Stimulated activated CD4-positive, alpha-beta T cell treated with anti-CD3 and anti-CD28 coated beads, Interleukin-2, amount 100 ng/mL, for 4 hours (primary cell): ENCODE results near the gene FABP3.

Source experiments
- DNase-seq: peaks from one replicate; pipeline ENCODE4 v3.0.0-alpha.2; 2020; ENCODE audit warnings: low read depth

Gene FABP3

GRCh38 chr1:31371121-31371959 lies 1.5 kb downstream of the FABP3 start:
- DNase-seq: no peak

GRCh38 chr1:31370565-31370964 lies 2.3 kb downstream of the FABP3 start:
- no peak for DNase-seq

DNA sequence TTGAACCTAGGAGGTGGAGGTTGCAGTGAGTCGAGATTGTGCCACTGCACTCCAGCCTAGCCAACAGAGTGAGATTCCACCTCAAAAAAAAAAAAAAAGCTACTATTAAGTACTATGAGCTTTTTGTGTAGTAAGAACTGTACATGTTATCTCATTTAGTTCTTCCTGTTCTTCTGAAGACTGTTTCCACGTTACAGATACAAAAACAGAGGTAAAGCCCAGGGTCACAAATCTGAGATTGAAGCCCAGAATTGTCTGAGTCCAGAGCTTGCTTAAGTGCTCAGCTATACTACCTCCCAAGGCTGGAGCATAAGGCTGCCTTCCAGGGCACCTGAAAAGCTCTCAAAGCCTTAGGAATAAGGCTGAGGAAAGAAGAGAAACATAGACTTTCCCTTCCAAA lies 2.9 kb downstream of the FABP3 start:
- DNase-seq: no peak

GRCh38 chr1:31368611-31369107 lies 4.2 kb downstream of the FABP3 start:
- DNase-seq: no peak

- no peak for DNase-seq
These were observed 6.1 kb downstream of the FABP3 start for GRCh38 chr1:31366796-31367195.

DNA sequence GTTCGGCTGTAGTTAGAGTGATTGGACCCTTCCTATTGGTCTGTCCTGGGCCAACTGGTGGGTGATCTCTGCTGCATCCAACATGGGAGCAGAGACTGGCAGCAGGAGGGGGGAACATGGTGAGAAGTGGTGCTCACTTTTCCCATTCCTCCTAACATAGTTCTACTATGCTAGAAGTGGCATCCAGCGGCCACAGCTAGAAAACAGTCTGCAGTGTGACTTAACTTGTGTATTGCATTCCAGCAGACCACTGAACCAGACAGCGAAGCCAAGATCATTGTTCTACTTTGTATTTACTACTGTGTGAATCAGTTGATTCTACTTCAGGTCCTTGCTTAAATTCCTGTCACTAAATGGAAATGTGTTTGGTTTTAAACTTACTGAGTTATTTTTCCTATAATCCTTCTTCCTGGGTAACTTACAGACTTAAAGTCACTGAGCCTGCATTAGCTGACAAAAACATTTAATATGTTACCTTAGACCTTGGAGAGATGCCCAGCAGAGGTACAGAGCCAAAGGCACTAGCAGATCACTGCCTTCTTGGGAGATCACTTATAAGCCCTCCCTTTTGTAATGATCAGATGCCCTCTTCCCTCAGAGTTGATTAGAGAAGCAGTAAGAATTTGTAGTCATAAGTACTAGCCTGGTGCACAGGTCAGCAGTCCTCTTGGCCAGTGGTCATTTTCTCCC lies 8.2 kb downstream of the FABP3 start:
- DNase-seq: no peak

GRCh38 chr1:31362032-31362431 lies 10.8 kb downstream of the FABP3 start:
- DNase-seq: no peak

DNA sequence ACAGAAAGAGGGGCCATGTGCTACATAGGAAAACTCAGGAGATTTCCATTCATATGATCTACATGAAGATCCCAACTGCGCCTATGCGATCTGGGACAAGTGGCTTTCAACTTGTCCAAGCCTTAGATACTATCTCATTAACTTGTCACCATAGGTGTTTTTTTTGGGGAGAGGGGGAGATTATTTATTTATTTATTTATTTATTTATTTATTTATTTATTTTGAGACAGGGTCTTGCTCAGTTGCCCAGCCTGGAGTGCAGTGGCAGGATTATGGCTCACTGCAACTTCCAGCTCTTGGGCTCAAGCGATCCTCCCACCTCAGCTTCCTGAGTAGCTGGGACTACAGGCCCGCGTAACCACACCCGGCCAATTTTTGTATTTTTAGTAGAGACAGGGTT lies 11.3 kb downstream of the FABP3 start:
- no peak for DNase-seq

GRCh38 chr1:31356427-31356826 lies 16.4 kb downstream of the FABP3 start:
- DNase-seq: no peak

- no peak for DNase-seq
These were observed 18.6 kb downstream of the FABP3 start for GRCh38 chr1:31354283-31354682.

- no peak for DNase-seq
These were observed 24.4 kb downstream of the FABP3 start for GRCh38 chr1:31348449-31348848.

- no peak for DNase-seq
These were observed 26.1 kb downstream of the FABP3 start for GRCh38 chr1:31346785-31347184.

DNA sequence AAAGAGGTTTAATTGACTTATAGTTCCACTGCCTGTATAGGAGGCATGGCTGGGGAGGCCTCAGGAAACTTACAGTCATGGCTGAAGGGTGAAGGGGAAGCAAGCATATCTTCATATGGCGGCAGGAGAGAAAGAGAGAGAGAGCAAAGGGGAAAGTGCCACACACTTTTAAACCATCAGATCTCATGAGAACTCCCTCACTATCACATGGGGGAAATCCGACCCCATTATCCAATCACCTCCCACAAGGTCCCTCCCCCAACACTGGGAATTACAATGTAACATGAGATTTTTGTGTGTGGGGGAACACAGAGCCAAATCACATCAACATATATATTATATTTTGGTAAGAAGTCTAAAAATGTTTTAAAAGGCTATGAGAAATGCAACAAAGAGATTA lies 27.2 kb downstream of the FABP3 start:
- DNase-seq: no peak

GRCh38 chr1:31344503-31344902 lies 28.4 kb downstream of the FABP3 start:
- DNase-seq: no peak

DNA sequence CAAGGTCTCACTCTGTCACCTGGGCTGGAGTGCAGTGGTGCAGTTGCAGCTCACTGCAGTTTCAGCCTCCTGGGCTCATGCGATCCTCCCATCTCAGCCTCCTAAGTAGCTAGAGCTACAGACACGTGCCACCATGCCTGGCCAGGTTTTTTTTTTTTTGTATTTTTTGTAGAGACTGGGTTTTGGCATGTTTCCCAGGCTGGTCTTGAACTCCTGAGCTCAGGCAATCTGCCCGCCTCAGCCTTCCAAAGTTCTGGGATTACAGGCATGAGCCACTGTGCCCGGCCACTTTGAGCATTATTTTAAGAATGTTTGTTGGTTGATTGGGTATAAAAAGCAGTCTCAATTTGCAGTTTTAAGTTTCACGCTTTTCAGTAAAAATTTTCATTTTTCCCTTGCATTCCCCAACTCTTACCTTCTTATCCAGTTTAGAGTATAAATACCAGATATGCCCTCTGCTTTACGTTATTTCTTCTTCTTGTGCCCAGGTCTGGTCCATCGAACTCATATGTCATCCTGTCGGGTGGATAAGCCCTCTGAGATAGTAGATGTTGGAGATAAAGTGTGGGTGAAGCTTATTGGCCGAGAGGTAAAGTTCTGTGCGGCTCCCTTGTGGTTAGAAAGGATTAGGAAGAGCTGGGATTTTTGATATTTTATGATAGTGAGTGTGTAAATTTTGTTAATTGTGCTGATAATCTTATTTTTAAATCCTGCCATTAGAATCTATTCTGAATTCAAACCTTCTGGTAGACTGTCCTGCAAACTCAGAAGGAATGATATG lies 36.0 kb downstream of the FABP3 start:
- no peak for DNase-seq

DNA sequence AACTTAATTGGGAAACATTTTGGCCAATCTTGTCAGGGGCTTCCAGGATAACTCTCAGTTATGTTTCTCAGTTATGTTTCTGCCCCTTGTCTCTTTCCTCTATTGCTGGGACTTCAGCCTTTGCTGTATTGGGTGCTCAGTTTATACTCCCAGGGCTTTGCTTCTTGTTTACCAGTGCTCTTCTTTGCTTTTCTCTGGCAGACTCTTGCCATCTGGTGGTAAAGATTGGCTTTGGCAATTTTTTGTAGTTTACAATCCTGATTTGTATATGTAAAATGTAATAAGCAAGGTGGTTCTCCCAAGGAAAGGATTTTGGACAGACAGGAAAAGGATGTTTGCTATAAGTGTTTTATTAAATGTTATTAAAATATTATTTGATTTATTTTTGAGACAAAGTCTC lies 37.9 kb downstream of the FABP3 start:
- DNase-seq: no peak

DNA sequence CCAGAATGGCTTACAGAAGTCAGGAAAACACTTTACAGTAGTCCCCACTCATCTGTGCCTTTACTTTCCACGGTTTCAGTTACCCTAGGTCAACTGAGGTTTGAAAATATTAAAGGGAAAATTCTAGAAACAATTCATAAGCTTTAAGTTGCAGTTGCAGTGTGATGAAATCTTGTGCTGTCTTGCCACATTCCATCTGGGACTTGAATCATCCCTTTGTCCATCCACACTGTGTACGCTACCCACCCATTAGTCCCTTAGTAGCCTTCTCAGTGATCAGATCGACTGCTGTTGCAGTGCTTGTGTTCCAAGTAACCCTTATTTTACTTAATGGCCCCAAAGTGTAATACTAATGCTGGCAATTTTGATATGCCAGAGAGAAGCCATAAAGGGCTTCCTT lies 45.5 kb downstream of the FABP3 start:
- DNase-seq: no peak

DNA sequence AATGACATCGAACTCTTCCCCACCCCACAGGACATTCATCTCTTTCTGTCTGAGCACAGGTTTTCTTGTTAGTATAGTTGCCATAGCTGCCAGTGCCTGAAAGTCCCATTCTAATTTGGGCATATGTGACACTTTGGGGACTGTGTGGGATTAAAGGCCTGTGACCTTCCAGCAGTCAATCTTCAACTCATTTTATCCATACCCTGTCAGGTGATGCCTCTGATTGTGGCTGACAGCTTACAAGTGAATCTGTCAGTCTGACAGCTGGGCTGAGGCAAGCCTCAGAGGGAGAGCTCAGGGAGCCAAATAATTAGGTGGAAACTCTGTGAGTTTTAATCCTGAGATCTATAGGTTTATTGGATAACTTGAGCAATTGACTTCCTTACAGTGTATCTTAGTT lies 46.4 kb downstream of the FABP3 start:
- DNase-seq: no peak

DNA sequence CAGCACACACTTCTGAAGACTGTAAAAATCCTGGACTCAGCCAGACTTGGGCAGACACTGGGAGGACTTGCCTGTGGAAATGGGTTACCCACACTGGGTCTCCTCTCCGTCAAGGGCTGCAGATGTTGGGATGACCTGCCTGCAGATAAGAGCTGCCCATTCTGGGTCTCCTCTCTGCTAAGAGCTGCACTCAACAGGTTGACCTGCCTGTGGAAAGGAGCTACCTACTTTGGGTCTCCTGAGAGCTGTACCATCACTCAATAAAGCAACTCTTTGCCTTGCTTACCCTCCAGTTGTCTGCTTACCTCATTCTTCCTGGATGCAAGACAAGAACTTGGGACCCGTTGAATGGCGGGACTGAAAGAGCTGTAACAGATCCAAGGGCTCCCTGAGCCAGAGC lies 47.9 kb downstream of the FABP3 start:
- no peak for DNase-seq

DNA sequence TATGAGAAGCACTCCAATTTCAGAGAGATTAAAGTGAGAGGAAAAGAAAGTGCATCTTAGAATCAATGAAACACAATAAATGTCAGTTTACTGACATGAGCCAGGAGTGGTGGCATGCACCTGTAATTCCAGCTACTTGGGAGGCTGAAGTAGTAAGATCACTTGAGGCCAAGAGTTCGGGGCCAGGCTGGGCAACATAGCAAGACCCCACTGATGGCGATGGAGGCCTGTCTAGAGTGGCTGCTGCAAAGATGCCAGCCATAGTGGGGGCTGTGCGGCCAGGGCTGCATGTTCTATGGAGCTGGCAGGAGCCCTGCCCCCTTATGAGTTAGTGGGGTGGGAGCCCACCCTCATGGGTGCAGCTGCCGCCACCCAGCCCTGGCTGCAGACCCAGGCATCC lies 48.8 kb downstream of the FABP3 start:
- no peak for DNase-seq

DNA sequence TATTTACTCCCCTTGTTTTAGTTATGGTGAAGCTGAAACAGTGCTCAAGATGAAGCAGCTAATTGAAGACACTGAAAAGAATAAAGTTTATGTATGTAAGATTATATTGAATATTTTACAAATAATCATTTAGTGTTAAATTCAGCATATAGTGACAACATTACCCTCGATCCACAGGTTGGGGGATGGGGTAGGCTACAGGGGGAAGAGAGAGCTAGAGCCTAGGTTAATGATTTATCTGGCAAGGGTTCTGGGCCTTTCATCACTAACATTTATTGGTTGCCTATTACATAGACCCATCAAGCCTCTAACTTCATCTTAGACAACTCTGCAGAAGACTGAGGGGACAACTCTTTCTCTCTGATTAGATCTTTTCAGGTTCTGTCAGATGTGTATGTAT lies 54.7 kb downstream of the FABP3 start:
- DNase-seq: no peak

GRCh38 chr1:31315902-31316301 lies 57.0 kb downstream of the FABP3 start:
- no peak for DNase-seq
